NOMO-1 treated with dmso at 0.1 percent for 144 hours (cell line): ENCODE results near the gene CARHSP1.
"Not testable (repeated sequence)": the region's sequence is repeated elsewhere in the genome, so short reads cannot be mapped to it uniquely, and the experiment has no call there.

ENCODE experiments used
- DNase-seq: peaks from one replicate; lab custom pipeline; 2025; ENCODE audit not compliant: unreplicated experiment; lab: John Stamatoyannopoulos, UW

The CARHSP1 gene

GRCh38 chr16:8868416-8869211, at the start of gene CARHSP1:
Gene CARHSP1, minus strand, starts transcription at chr16:8869006. Its CDS starts 9,678 bp downstream, at chr16:8859328.
- peak; percentile 95 for DNase-seq

- not testable (repeated sequence) for DNase-seq
These were observed 48.5 kb upstream of the CARHSP1 start for GRCh38 chr16:8917336-8917735.

GRCh38 chr16:8916541-8917225, 47.9 kb upstream of the CARHSP1 start:
- no peak for DNase-seq

GRCh38 chr16:8915722-8916301, 47.0 kb upstream of the CARHSP1 start:
- DNase-seq: no peak

GRCh38 chr16:8914098-8914497, 45.3 kb upstream of the CARHSP1 start:
- DNase-seq: no peak

GRCh38 chr16:8912793-8913192, 44.0 kb upstream of the CARHSP1 start:
- no peak for DNase-seq

- no peak for DNase-seq
These were observed 42.0 kb upstream of the CARHSP1 start for GRCh38 chr16:8910811-8911210.

- DNase-seq: no peak
These were observed 40.1 kb upstream of the CARHSP1 start for GRCh38 chr16:8908810-8909468.

- DNase-seq: no peak
These were observed 38.3 kb upstream of the CARHSP1 start for GRCh38 chr16:8907096-8907495.

GRCh38 chr16:8905795-8906591, 37.2 kb upstream of the CARHSP1 start:
- no peak for DNase-seq

- no peak for DNase-seq
These were observed 36.5 kb upstream of the CARHSP1 start for GRCh38 chr16:8905168-8905762.

GRCh38 chr16:8904018-8904430, 35.2 kb upstream of the CARHSP1 start:
- DNase-seq: no peak

GRCh38 chr16:8903004-8903403, 34.2 kb upstream of the CARHSP1 start:
- DNase-seq: no peak

- no peak for DNase-seq
These were observed 32.6 kb upstream of the CARHSP1 start for GRCh38 chr16:8901320-8901861.

GRCh38 chr16:8900343-8900742, 31.5 kb upstream of the CARHSP1 start:
- no peak for DNase-seq

- DNase-seq: no peak
These were observed 31.0 kb upstream of the CARHSP1 start for GRCh38 chr16:8899709-8900317.

GRCh38 chr16:8898660-8899318, 30.0 kb upstream of the CARHSP1 start:
- no peak for DNase-seq

GRCh38 chr16:8894736-8895334, 26.0 kb upstream of the CARHSP1 start:
- no peak for DNase-seq
